ENCODE results near the gene NKIRAS1.

- no peak for TF ChIP-seq CTCF (IDR thresholded peaks at IDR 0.05)
- TF ChIP-seq POLR2A (IDR thresholded peaks at IDR 0.05; ENCODE audit: low read depth): no peak
- TF ChIP-seq POLR2AphosphoS5 (IDR thresholded peaks at IDR 0.05): no peak
- no peak for TF ChIP-seq EP300 (IDR thresholded peaks at IDR 0.05)
These were observed 14.8 kb upstream of the NKIRAS1 start for GRCh38 chr3:23931597-23931996.

Measured in esophagus muscularis mucosa (tissue), 4 donors.